Activated naive CD4-positive, alpha-beta T cell treated with anti-CD3 and anti-CD28 coated beads, Interleukin-2, amount 50 U/mL, for 24 hours (primary cell): ENCODE data around the gene MTMR3.
"Not testable (repeated sequence)": the region's sequence is repeated elsewhere in the genome, so short reads cannot be mapped to it uniquely, and the experiment has no call there.

ENCODE experiments used
- H3K27ac Mint-ChIP-seq: one replicate; pipeline ENCODE4 v1.8.0; 2021; ENCODE audit warnings: mild to moderate bottlenecking, mixed read lengths
- H3K27me3 Mint-ChIP-seq: one replicate; pipeline ENCODE4 v1.8.0; 2021; ENCODE audit warnings: mixed read lengths
- H3K36me3 Mint-ChIP-seq: one replicate; pipeline ENCODE4 v1.8.0; 2021; ENCODE audit warnings: mixed read lengths
- H3K4me1 Mint-ChIP-seq: one replicate; pipeline ENCODE4 v1.8.0; 2021; ENCODE audit warnings: mixed read lengths
- H3K4me3 Mint-ChIP-seq: one replicate; pipeline ENCODE4 v1.8.0; 2021; ENCODE audit warnings: mild to moderate bottlenecking, mixed read lengths
- H3K9me3 Mint-ChIP-seq: one replicate; pipeline ENCODE4 v1.8.0; 2021; ENCODE audit warnings: mixed read lengths

Gene MTMR3

GRCh38 chr22:29859030-29859429 lies 23.9 kb upstream of the MTMR3 start:
- H3K4me3 Mint-ChIP-seq, H3K4me1 Mint-ChIP-seq, H3K36me3 Mint-ChIP-seq, H3K27me3 Mint-ChIP-seq, H3K27ac Mint-ChIP-seq, H3K9me3 Mint-ChIP-seq: not testable (repeated sequence)

- no peaks in the 10 kb centered on the region for H3K36me3 Mint-ChIP-seq
- H3K4me3 Mint-ChIP-seq: no peak overlapping the region
- no peaks in the 10 kb centered on the region for H3K4me1 Mint-ChIP-seq
- no peaks in the 10 kb centered on the region for H3K9me3 Mint-ChIP-seq
- H3K27me3 Mint-ChIP-seq: no peaks in the 10 kb centered on the region
- H3K27ac Mint-ChIP-seq: no peak overlapping the region
Measured at GRCh38 chr22:29860006-29860766, 22.8 kb upstream of the MTMR3 start.

- Mint-ChIP-seq H3K36me3 (no peaks in the 10 kb centered on the region), H3K9me3 (no peaks in the 10 kb centered on the region), H3K4me1 (no peaks in the 10 kb centered on the region), H3K27me3 (no peaks in the 10 kb centered on the region), H3K27ac (no peak overlapping the region), H3K4me3 (no peak overlapping the region)
Measured at GRCh38 chr22:29861672-29862297, 21.2 kb upstream of the MTMR3 start.

GRCh38 chr22:29865572-29865971 lies 17.4 kb upstream of the MTMR3 start:
- not testable (repeated sequence) for H3K27ac Mint-ChIP-seq, H3K9me3 Mint-ChIP-seq, H3K4me3 Mint-ChIP-seq, H3K4me1 Mint-ChIP-seq, H3K27me3 Mint-ChIP-seq, H3K36me3 Mint-ChIP-seq

GRCh38 chr22:29867260-29867659 lies 15.7 kb upstream of the MTMR3 start:
- Mint-ChIP-seq H3K27ac (no peak overlapping the region), H3K27me3 (no peaks in the 10 kb centered on the region)

GRCh38 chr22:29867851-29868250 lies 15.1 kb upstream of the MTMR3 start:
- Mint-ChIP-seq H3K27me3 (no peaks in the 10 kb centered on the region), H3K27ac (no peak overlapping the region), H3K9me3 (no peaks in the 10 kb centered on the region), H3K36me3 (no peaks in the 10 kb centered on the region), H3K4me1 (peaks cover 5% of the 10 kb centered on the region), H3K4me3 (no peak overlapping the region)

More at GRCh38 chr22:29867260-29867659, 15.7 kb upstream of the MTMR3 start:
- H3K4me1 Mint-ChIP-seq: peaks cover 5% of the 10 kb centered on the region
- H3K36me3 Mint-ChIP-seq: no peaks in the 10 kb centered on the region
- no peak overlapping the region for H3K4me3 Mint-ChIP-seq
- H3K9me3 Mint-ChIP-seq: no peaks in the 10 kb centered on the region

GRCh38 chr22:29870574-29870973 lies 12.4 kb upstream of the MTMR3 start:
- no peak overlapping the region for H3K4me3 Mint-ChIP-seq
- H3K9me3 Mint-ChIP-seq: no peaks in the 10 kb centered on the region
- H3K27me3 Mint-ChIP-seq: no peaks in the 10 kb centered on the region
- H3K27ac Mint-ChIP-seq: no peak overlapping the region
- peaks cover 5% of the 10 kb centered on the region for H3K4me1 Mint-ChIP-seq
- no peaks in the 10 kb centered on the region for H3K36me3 Mint-ChIP-seq

GRCh38 chr22:29871684-29872083 lies 11.3 kb upstream of the MTMR3 start:
- no peak overlapping the region for H3K4me3 Mint-ChIP-seq
- H3K27ac Mint-ChIP-seq: no peak overlapping the region
- peaks cover 5% of the 10 kb centered on the region for H3K4me1 Mint-ChIP-seq

GRCh38 chr22:29872144-29872893 lies 10.7 kb upstream of the MTMR3 start:
- Mint-ChIP-seq H3K27me3 (no peaks in the 10 kb centered on the region), H3K36me3 (no peaks in the 10 kb centered on the region), H3K4me3 (no peak overlapping the region), H3K4me1 (peaks cover 5% of the 10 kb centered on the region), H3K27ac (no peak overlapping the region), H3K9me3 (no peaks in the 10 kb centered on the region)

More at GRCh38 chr22:29871684-29872083, 11.3 kb upstream of the MTMR3 start:
- H3K27me3 Mint-ChIP-seq: no peaks in the 10 kb centered on the region
- no peaks in the 10 kb centered on the region for H3K9me3 Mint-ChIP-seq
- H3K36me3 Mint-ChIP-seq: no peaks in the 10 kb centered on the region

GRCh38 chr22:29872989-29873388 lies 10.0 kb upstream of the MTMR3 start:
- Mint-ChIP-seq H3K4me1 (peaks cover 5% of the 10 kb centered on the region), H3K36me3 (no peaks in the 10 kb centered on the region), H3K27ac (no peak overlapping the region), H3K4me3 (no peak overlapping the region), H3K27me3 (no peaks in the 10 kb centered on the region), H3K9me3 (no peaks in the 10 kb centered on the region)

GRCh38 chr22:29873943-29874342 lies 9.0 kb upstream of the MTMR3 start:
- Mint-ChIP-seq H3K36me3 (no peaks in the 10 kb centered on the region), H3K9me3 (no peaks in the 10 kb centered on the region), H3K27me3 (no peaks in the 10 kb centered on the region), H3K4me3 (no peak overlapping the region), H3K27ac (no peak overlapping the region), H3K4me1 (peaks cover 5% of the 10 kb centered on the region)

- Mint-ChIP-seq H3K27ac (no peak overlapping the region), H3K4me3 (no peak overlapping the region), H3K36me3 (no peaks in the 10 kb centered on the region), H3K27me3 (no peaks in the 10 kb centered on the region), H3K4me1 (no peaks in the 10 kb centered on the region), H3K9me3 (no peaks in the 10 kb centered on the region)
Measured at GRCh38 chr22:29877620-29878019, 5.4 kb upstream of the MTMR3 start.

GRCh38 chr22:29879753-29880152 lies 3.2 kb upstream of the MTMR3 start:
- H3K9me3 Mint-ChIP-seq: no peaks in the 10 kb centered on the region
- H3K36me3 Mint-ChIP-seq: no peaks in the 10 kb centered on the region
- no peaks in the 10 kb centered on the region for H3K27me3 Mint-ChIP-seq
- H3K4me1 Mint-ChIP-seq: no peaks in the 10 kb centered on the region
- no peak overlapping the region for H3K4me3 Mint-ChIP-seq
- no peak overlapping the region for H3K27ac Mint-ChIP-seq

GRCh38 chr22:29882716-29883044 lies 294 bp upstream of the MTMR3 start:
- no peaks in the 10 kb centered on the region for H3K27me3 Mint-ChIP-seq
- no peaks in the 10 kb centered on the region for H3K36me3 Mint-ChIP-seq
- H3K4me1 Mint-ChIP-seq: no peaks in the 10 kb centered on the region
- no peak overlapping the region for H3K27ac Mint-ChIP-seq
- peak overlapping the region; percentile 94 for H3K4me3 Mint-ChIP-seq
- no peaks in the 10 kb centered on the region for H3K9me3 Mint-ChIP-seq

- no peaks in the 10 kb centered on the region for H3K9me3 Mint-ChIP-seq
- peak overlapping the region; percentile 94 for H3K4me3 Mint-ChIP-seq
Measured at GRCh38 chr22:29883775-29884097, 762 bp downstream of the MTMR3 start.

GRCh38 chr22:29885610-29886009 lies 2.6 kb downstream of the MTMR3 start:
- Mint-ChIP-seq H3K4me3 (no peak overlapping the region), H3K27ac (no peak overlapping the region), H3K27me3 (no peaks in the 10 kb centered on the region), H3K4me1 (peaks cover 15% of the 10 kb centered on the region), H3K9me3 (no peaks in the 10 kb centered on the region), H3K36me3 (no peaks in the 10 kb centered on the region)

More at GRCh38 chr22:29883775-29884097, 762 bp downstream of the MTMR3 start:
- Mint-ChIP-seq H3K27ac (peak overlapping the region; percentile 87), H3K36me3 (no peaks in the 10 kb centered on the region), H3K27me3 (no peaks in the 10 kb centered on the region), H3K4me1 (peaks cover 7% of the 10 kb centered on the region)
